ENCODE measurements around the gene EIF5B.

The EIF5B gene

GRCh38 chr2:99410276-99410675, 73.1 kb downstream of the EIF5B start:
- DNase-seq (ENCODE audit: insufficient read length, low spot score) (no peak), FAIRE-seq (no peak)
- no peak for TF ChIP-seq CTCF (IDR thresholded peaks at IDR 0.05; ENCODE audit: insufficient read depth, missing control alignments)

- no peak for DNase-seq (ENCODE audit: insufficient read length, low spot score)
- FAIRE-seq, result no peak
- no peak for TF ChIP-seq CTCF (IDR thresholded peaks at IDR 0.05; ENCODE audit: insufficient read depth, missing control alignments)
Observed at GRCh38 chr2:99414566-99414965, 77.4 kb downstream of the EIF5B start.

- no peak for FAIRE-seq
- DNase-seq (ENCODE audit: insufficient read length, low spot score), result no peak
- TF ChIP-seq CTCF (IDR thresholded peaks at IDR 0.05; ENCODE audit: insufficient read depth, missing control alignments), result no peak
Observed at GRCh38 chr2:99417396-99417795, 80.2 kb downstream of the EIF5B start.

GRCh38 chr2:99420031-99420430, 82.8 kb downstream of the EIF5B start:
- DNase-seq (ENCODE audit: insufficient read length, low spot score), result no peak
- no peak for TF ChIP-seq CTCF (IDR thresholded peaks at IDR 0.05; ENCODE audit: insufficient read depth, missing control alignments)
- FAIRE-seq, result no peak

- DNase-seq (ENCODE audit: insufficient read length, low spot score), result no peak
- FAIRE-seq, result no peak
- TF ChIP-seq CTCF (IDR thresholded peaks at IDR 0.05; ENCODE audit: insufficient read depth, missing control alignments), result no peak
Observed at GRCh38 chr2:99420751-99421299, 83.6 kb downstream of the EIF5B start.

- DNase-seq (ENCODE audit: insufficient read length, low spot score) (no peak), FAIRE-seq (no peak)
- no peak for TF ChIP-seq CTCF (IDR thresholded peaks at IDR 0.05; ENCODE audit: insufficient read depth, missing control alignments)
Observed at GRCh38 chr2:99421469-99421868, 84.3 kb downstream of the EIF5B start.

GRCh38 chr2:99422599-99422998, 85.4 kb downstream of the EIF5B start:
- no peak for FAIRE-seq
- no peak for TF ChIP-seq CTCF (IDR thresholded peaks at IDR 0.05; ENCODE audit: insufficient read depth, missing control alignments)
- no peak for DNase-seq (ENCODE audit: insufficient read length, low spot score)

Data from D721Med (cell line).